GM12865 (cell line): ENCODE data around the gene SETD3.

Source experiments
- DNase-seq: peaks from one replicate; pipeline ENCODE4 v3.0.0; 2010; ENCODE audit warnings: low read depth
- H3K4me3 ChIP-seq: 2 replicates; pipeline ENCODE4 v1.5.1; 2011; ENCODE audit warnings: mild to moderate bottlenecking, low read depth, low read length, control low read depth
- TF ChIP-seq, protein P1 (sequence below): IDR thresholded peaks from 2 replicates; pipeline ENCODE4 v1.5.1; 2011; ENCODE audit warnings: low read length, control low read depth, low read depth, inconsistent platforms; ENCODE audit not compliant: insufficient read depth; ENCODE audit errors: missing control alignments

Gene SETD3

DNA sequence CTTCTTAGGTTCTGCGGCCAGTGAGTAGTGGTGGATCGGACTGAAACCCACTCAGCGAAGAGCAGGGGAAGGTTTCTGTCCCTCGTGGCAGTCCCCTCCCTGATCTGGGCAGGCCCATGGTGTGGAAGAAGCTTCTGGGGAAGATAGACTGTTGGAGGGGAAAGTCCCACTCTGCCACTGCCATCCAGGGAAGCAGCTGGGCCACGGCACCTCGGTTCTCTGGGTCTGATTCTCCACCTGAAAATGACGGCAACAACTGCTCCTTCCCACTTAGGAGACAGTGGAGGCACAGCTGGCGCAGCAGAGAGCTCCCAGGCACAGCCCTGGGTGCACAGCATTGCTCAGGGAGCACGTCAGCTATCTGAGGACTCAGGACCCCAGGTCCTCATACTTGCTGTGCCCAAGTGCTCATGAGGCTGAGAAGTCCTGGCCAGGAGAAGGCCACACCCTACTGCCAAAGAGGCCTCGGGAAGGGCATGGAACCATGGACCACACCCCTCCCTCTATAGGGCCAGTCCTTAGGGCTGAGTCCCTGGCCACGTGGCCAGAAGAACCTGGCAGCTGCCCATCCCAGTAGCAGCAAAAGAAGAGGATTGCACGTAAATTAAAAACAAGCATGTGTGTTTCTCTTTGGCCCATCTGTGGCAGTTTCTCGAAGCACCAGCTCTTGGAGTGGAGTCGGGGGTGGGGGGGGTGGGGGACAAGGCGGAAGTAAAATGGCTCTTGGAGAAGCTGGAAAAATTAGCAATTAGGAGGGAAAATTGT is 123.3 kb downstream of the SETD3 start:
- TF ChIP-seq, protein P1, sequence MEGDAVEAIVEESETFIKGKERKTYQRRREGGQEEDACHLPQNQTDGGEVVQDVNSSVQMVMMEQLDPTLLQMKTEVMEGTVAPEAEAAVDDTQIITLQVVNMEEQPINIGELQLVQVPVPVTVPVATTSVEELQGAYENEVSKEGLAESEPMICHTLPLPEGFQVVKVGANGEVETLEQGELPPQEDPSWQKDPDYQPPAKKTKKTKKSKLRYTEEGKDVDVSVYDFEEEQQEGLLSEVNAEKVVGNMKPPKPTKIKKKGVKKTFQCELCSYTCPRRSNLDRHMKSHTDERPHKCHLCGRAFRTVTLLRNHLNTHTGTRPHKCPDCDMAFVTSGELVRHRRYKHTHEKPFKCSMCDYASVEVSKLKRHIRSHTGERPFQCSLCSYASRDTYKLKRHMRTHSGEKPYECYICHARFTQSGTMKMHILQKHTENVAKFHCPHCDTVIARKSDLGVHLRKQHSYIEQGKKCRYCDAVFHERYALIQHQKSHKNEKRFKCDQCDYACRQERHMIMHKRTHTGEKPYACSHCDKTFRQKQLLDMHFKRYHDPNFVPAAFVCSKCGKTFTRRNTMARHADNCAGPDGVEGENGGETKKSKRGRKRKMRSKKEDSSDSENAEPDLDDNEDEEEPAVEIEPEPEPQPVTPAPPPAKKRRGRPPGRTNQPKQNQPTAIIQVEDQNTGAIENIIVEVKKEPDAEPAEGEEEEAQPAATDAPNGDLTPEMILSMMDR = no peak
- H3K4me3 ChIP-seq = no peak overlapping the region
- no peak for DNase-seq

DNA sequence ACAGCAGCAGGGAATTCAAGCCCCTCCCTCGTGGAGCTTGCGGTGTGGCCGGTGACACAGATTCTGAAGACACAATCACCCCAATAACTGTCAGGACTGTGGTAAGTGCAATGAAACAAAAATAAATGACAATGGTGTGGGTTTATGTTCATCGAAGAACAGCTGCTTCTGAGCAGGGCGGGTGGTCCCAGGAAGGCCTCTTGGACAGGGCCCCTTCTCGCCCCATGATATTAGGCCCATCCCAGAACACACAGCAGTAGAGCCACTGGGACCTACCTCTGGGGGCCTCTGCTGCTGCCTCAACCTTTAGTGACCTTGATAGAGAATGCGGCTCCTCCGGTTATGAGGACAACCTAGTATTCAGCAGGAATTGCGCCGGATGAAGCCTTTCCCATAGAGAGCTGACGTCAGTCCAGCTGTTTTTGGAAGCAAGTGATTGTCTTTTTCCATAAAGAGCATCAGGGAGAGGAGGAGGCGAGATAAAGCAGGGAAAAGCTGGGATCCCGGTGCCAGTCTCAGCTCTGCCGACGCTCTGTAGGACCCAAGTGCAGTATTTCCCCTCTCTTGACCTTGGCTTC is 124.5 kb downstream of the SETD3 start:
- TF ChIP-seq, protein P1 = no peak
- no peak for DNase-seq
- no peak overlapping the region for H3K4me3 ChIP-seq

DNA sequence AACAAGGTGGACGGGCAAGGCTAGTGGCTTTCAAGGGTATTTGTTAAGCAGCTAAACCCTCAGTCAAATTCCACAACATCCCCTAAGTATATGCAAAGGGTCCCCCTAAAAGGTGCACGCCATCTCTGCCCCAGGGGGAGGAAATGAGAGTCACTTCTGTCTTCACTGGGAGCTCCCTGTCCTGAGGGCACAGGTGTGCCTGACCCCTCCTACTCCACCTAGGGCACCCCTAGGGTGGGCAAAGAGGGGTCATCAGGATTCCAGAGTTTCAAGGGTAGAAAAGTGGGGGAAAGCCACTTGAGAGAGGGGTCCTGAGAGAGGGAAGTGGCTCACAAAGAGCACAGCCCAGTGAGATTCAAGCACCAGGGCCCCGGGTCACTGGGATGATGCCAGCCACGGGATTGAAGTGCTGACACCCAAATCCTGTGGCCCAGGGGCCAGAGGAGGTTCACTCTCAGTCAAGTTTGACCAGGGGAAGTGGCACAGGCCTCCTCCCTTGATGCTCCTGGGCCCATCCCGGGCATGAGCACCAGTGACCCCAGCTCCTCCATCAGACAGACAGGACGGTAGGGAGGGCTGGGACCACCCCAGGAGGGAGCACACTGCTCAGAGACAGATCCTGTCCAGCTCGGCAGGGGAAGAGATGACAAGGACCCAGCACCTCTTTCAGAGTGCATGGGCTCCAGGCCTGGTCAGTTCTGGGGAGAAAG is 126.3 kb downstream of the SETD3 start:
- TF ChIP-seq, protein P1 = no peak
- no peak overlapping the region for H3K4me3 ChIP-seq
- no peak for DNase-seq

DNA sequence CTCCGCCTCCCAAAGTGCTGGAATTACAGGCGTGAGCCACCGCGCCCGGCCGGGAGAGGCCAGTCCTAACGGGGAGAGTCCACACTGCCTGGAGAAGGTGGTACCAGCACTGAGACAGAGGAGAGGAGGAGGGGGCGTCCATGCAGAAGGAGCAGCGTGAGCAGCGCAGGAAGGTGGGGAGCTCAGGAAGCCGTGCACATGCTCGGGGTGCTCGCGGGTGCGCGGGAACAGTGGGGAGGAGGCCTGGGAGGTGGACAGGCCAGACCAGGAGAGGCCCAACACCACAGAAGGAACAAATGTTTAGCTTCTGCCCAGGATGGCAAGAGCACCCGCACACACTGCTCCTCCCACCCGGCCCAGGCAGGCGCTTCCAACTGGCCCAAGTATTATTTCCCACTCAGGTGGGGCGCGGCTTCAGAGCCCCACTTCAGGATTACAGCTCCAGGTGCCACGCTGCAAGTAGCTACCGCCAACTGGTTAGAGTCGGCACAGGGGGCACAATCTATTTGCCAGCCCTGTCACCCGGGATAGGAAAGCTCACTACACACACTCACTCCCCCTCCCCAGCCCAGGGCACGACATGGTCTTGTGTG is 127.9 kb downstream of the SETD3 start:
- H3K4me3 ChIP-seq = no peak overlapping the region
- TF ChIP-seq, protein P1 = no peak
- DNase-seq = no peak

DNA sequence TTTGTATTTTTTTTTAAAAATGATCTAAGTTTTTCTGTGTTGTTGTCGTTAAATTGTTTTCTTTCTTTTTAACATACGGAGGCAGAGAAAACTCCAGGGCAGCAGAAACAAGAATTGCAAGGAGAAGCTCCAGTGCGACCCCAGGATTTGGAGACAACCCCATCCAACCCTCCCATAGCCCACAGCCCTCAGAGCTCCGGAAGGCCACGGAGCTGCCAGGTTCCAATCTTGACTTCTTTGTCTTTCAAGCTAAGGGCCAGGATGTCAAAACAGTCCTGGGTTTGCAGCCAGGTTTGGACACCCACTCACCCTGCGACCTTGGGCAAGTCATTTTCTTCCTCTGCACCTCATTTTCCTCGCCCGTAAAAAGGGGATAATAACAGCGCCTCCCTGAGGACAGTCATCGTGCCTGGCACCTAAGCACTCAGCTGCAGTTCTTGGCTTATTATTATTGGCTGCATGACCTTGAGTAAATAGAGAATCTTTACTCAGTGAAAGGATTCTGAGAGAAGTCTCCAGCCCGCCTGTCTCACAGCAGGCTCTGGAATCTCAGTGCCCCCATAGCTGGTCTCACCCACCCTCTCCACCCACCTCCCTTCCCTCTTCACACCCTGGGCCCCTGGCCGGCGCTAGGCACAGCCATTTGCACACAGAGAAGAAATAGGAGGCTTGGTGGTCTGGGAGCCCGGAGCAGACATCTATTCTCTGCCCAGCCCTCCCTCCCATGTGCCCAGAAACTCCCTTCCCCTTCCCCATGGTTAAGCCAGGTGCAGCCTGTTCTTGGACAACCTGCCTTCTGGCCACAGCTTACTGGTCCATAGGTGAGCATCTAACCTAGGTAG is 129.3 kb downstream of the SETD3 start:
- no peak for DNase-seq
- H3K4me3 ChIP-seq = no peak overlapping the region
- TF ChIP-seq, protein P1 = no peak

DNA sequence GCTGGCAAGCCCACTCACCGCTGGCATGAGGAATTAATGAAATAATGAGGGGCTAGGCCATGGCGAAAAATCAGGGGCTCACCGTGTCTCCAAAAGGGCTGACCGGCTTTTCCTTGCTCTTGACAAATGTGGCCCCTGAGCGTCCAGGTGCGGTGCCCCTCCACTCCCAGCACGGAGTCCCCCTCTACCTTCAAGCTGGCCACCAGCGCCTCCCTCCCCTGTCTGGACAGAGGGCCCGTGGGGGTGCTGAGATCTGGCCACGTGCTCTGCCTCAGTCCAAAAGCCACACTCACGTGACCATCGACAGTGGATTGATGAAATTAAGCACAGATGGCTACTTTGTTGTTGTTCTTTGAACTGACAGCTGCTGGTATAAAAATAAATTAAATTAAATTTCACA is 129.9 kb downstream of the SETD3 start:
- TF ChIP-seq, protein P1 = no peak
- DNase-seq = no peak
- no peak overlapping the region for H3K4me3 ChIP-seq
